ENCODE data around the gene ABCB9.

GRCh38 chr12:122960193-122960569 lies 6.1 kb downstream of the ABCB9 start:
- TF ChIP-seq CTCF (IDR thresholded peaks at IDR 0.05) (no peak), POLR2A (IDR thresholded peaks at IDR 0.05) (no peak)

Measured in right lobe of liver (tissue), 4 donors.